BLaER1 (cell line): Measurements from ENCODE around the gene PRICKLE2.

Experiments
- H3K27ac ChIP-seq: shearing (Covaris generic); formaldehyde crosslinking; 2 replicates; pipeline ENCODE4 v1.8.1; 2022
- H3K27me3 ChIP-seq: shearing (Covaris generic); formaldehyde crosslinking; 2 replicates; pipeline ENCODE4 v1.8.1; 2022
- H3K36me3 ChIP-seq: shearing (Covaris generic); formaldehyde crosslinking; 2 replicates; pipeline ENCODE4 v1.8.1; 2022
- H3K4me1 ChIP-seq: shearing (Covaris generic); formaldehyde crosslinking; 2 replicates; pipeline ENCODE4 v1.8.1; 2022
- H3K4me2 ChIP-seq: shearing (Covaris generic); formaldehyde crosslinking; 2 replicates; pipeline ENCODE4 v1.8.1; 2022
- H3K4me3 ChIP-seq: shearing (Covaris generic); formaldehyde crosslinking; 2 replicates; pipeline ENCODE4 v1.8.1; 2022
- H3K9ac ChIP-seq: shearing (Covaris generic); formaldehyde crosslinking; 2 replicates; pipeline ENCODE4 v1.8.1; 2022
- H3K9me3 ChIP-seq: shearing (Covaris generic); formaldehyde crosslinking; 2 replicates; pipeline ENCODE4 v1.8.1; 2022
- H4K20me1 ChIP-seq: shearing (Covaris generic); formaldehyde crosslinking; 2 replicates; pipeline ENCODE4 v1.8.1; 2022
- Cebpa-rat ChIP-seq: shearing (Covaris generic); IDR thresholded peaks from 2 replicates; pipeline ENCODE4 v1.8.1; 2022

Gene PRICKLE2

DNA sequence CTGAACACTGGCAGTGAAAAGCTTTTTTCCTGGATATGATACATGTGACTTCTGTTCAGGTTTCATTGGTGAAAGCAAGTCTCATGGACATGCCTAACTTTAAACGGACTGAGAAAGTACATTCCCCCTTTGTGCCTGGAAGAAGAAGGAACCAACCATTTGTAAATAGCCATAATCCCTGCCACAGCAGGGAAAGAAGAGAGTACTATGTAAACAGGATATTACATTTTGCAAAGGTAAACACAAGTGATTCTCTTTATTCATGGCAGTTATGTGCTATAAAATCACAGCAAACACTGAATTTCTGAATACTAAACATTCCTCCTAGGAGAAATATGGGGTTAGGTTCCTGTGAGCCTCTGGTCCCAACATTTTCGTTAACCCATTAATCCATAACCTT, 46.8 kb downstream of the PRICKLE2 start:
- H3K4me2 ChIP-seq: no peak overlapping the region
- H4K20me1 ChIP-seq: no peaks in the 10 kb centered on the region
- no peaks in the 10 kb centered on the region for H3K4me1 ChIP-seq
- H3K9me3 ChIP-seq: peaks cover 5% of the 10 kb centered on the region; the same call in 1 of the 2 replicates
- no peak overlapping the region for H3K27ac ChIP-seq
- no peak for TF ChIP-seq Cebpa-rat
- no peak overlapping the region for H3K4me3 ChIP-seq
- no peak overlapping the region for H3K9ac ChIP-seq
- no peaks in the 10 kb centered on the region for H3K36me3 ChIP-seq
- no peaks in the 10 kb centered on the region for H3K27me3 ChIP-seq

DNA sequence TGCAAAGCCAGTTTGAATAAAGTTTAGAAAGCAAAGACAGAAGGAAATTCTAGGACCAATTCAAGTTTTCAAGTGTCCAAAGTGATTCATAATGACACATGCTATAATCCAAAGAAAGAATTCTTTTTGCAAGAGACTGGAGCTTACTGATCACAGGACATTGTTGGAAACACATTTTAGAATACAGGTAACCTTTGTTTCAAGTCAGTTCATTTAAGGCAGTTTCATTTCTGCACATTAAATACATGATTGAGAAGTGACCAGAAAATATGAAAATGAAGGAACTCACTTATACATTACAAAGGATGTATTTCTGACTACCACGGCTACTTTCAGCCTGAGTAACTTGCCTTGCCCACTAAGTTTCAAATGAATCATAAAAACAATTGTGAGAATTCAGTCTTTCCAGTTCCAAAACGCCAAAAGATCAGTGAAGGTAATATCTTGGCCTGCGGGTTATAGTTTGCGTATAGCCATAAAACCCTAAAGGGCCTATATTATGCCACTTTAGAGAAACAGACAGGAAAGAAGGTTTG, 48.7 kb downstream of the PRICKLE2 start:
- Histone ChIP-seq H3K4me2 (no peak overlapping the region), H3K9me3 (peaks cover 5% of the 10 kb centered on the region; the same call in 1 of the 2 replicates), H3K36me3 (no peaks in the 10 kb centered on the region), H3K9ac (no peak overlapping the region), H3K4me3 (no peak overlapping the region), H3K4me1 (no peaks in the 10 kb centered on the region), H3K27me3 (no peaks in the 10 kb centered on the region), H4K20me1 (no peaks in the 10 kb centered on the region), H3K27ac (no peak overlapping the region)
- TF ChIP-seq Cebpa-rat: no peak

DNA sequence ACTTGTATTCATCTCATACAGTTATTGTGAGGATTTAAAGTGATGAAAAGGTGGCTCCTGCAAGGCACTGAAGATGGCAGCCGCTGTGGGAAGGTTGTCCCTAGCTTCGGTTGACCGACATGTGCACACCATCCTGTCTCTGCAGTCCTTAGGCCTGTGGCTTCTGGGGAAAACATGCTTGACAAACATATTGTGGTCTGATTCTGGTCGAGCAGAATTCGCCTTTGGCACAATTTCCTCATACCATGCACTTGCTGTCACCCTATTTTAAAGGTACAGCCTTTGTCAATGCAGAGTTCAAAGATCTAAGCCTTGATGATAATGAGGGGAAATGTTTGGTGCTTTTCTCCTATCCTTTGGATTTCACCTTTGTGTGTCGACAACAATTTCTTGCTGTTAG, 50.9 kb downstream of the PRICKLE2 start:
- Histone ChIP-seq H3K36me3 (no peaks in the 10 kb centered on the region), H3K9me3 (peaks cover 5% of the 10 kb centered on the region; the same call in 1 of the 2 replicates), H3K4me2 (no peak overlapping the region), H4K20me1 (no peaks in the 10 kb centered on the region), H3K27ac (no peak overlapping the region), H3K4me3 (no peak overlapping the region), H3K27me3 (no peaks in the 10 kb centered on the region), H3K4me1 (no peaks in the 10 kb centered on the region), H3K9ac (no peak overlapping the region)
- TF ChIP-seq Cebpa-rat: no peak

- Histone ChIP-seq H3K27me3 (no peaks in the 10 kb centered on the region), H3K4me2 (no peak overlapping the region), H3K36me3 (no peaks in the 10 kb centered on the region), H3K4me3 (no peak overlapping the region), H3K9me3 (peaks cover 5% of the 10 kb centered on the region; the same call in 1 of the 2 replicates), H3K4me1 (no peaks in the 10 kb centered on the region), H3K27ac (no peak overlapping the region), H3K9ac (no peak overlapping the region), H4K20me1 (no peaks in the 10 kb centered on the region)
- TF ChIP-seq Cebpa-rat: no peak
Observed at GRCh38 chr3:64173563-64173962, 51.7 kb downstream of the PRICKLE2 start.

GRCh38 chr3:64170270-64170669, 55.0 kb downstream of the PRICKLE2 start:
- no peaks in the 10 kb centered on the region for H3K9me3 ChIP-seq

GRCh38 chr3:64167868-64168267, 57.4 kb downstream of the PRICKLE2 start:
- Histone ChIP-seq H3K36me3 (no peaks in the 10 kb centered on the region), H4K20me1 (no peaks in the 10 kb centered on the region), H3K27me3 (no peaks in the 10 kb centered on the region), H3K4me3 (no peak overlapping the region), H3K27ac (no peak overlapping the region), H3K9ac (no peak overlapping the region), H3K4me2 (no peak overlapping the region), H3K4me1 (no peaks in the 10 kb centered on the region), H3K9me3 (no peaks in the 10 kb centered on the region)
- TF ChIP-seq Cebpa-rat: no peak

More at GRCh38 chr3:64170270-64170669, 55.0 kb downstream of the PRICKLE2 start:
- Histone ChIP-seq H3K27ac (no peak overlapping the region), H3K9ac (no peak overlapping the region), H3K4me1 (no peaks in the 10 kb centered on the region), H3K27me3 (no peaks in the 10 kb centered on the region), H3K4me3 (no peak overlapping the region), H3K4me2 (no peak overlapping the region), H3K36me3 (no peaks in the 10 kb centered on the region), H4K20me1 (no peaks in the 10 kb centered on the region)
- no peak for TF ChIP-seq Cebpa-rat

- Histone ChIP-seq H3K9ac (no peak overlapping the region), H3K4me1 (no peaks in the 10 kb centered on the region), H3K36me3 (no peaks in the 10 kb centered on the region), H4K20me1 (no peaks in the 10 kb centered on the region), H3K4me2 (no peak overlapping the region), H3K9me3 (no peaks in the 10 kb centered on the region), H3K27ac (no peak overlapping the region), H3K27me3 (no peaks in the 10 kb centered on the region), H3K4me3 (no peak overlapping the region)
- TF ChIP-seq Cebpa-rat: no peak
Observed at GRCh38 chr3:64167351-64167750, 57.9 kb downstream of the PRICKLE2 start.

GRCh38 chr3:64166584-64167162, 58.6 kb downstream of the PRICKLE2 start:
- Histone ChIP-seq H3K27ac (no peak overlapping the region), H3K4me2 (no peak overlapping the region), H3K36me3 (no peaks in the 10 kb centered on the region), H3K4me3 (no peak overlapping the region), H3K9me3 (no peaks in the 10 kb centered on the region), H3K9ac (no peak overlapping the region), H3K27me3 (no peaks in the 10 kb centered on the region), H3K4me1 (no peaks in the 10 kb centered on the region), H4K20me1 (no peaks in the 10 kb centered on the region)
- no peak for TF ChIP-seq Cebpa-rat

GRCh38 chr3:64164349-64164748, 60.9 kb downstream of the PRICKLE2 start:
- no peaks in the 10 kb centered on the region for H3K4me1 ChIP-seq
- no peaks in the 10 kb centered on the region for H3K36me3 ChIP-seq
- no peak for TF ChIP-seq Cebpa-rat
- H3K4me3 ChIP-seq: no peak overlapping the region
- no peaks in the 10 kb centered on the region for H3K9me3 ChIP-seq
- H3K4me2 ChIP-seq: no peak overlapping the region
- H3K9ac ChIP-seq: no peak overlapping the region
- H4K20me1 ChIP-seq: no peaks in the 10 kb centered on the region
- H3K27me3 ChIP-seq: no peaks in the 10 kb centered on the region
- no peak overlapping the region for H3K27ac ChIP-seq

DNA sequence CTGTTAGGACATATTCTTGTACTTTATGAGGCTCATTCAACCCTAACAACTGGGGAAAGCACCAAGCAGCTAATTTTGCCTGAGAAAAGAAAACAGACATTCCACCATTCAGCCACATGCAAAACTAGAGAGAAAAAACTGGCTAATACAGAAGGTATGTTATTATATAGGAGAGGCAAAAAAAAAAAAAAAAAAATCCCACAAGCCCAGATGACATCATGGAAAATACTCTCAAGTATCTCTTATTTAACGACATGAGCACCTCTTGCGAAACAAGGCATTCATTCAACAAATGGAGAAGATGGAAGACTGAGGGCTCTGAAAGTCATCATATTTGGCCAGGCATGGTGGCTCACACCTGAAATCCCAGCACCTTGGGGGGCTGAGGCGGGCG, 61.5 kb downstream of the PRICKLE2 start:
- Histone ChIP-seq H3K9me3 (no peaks in the 10 kb centered on the region), H4K20me1 (no peaks in the 10 kb centered on the region), H3K4me3 (no peak overlapping the region), H3K27ac (no peak overlapping the region), H3K9ac (no peak overlapping the region), H3K4me1 (no peaks in the 10 kb centered on the region), H3K4me2 (no peak overlapping the region), H3K27me3 (no peaks in the 10 kb centered on the region), H3K36me3 (no peaks in the 10 kb centered on the region)
- TF ChIP-seq Cebpa-rat: no peak
